Tibial nerve (tissue), 3 donors: Measurements from ENCODE around the gene IBTK.

Experiments
- POLR2A ChIP-seq, 2 donors: fragments of 450-650 bp; IDR thresholded peaks; one replicate each; pipeline ENCODE4 v1.6.1; 2017; ENCODE audit warnings: antibody characterized with exemption in 2 of 2, mild to moderate bottlenecking in 2 of 2, moderate library complexity in 2 of 2
- TF ChIP-seq, protein P1 (sequence below), 5 experiments: fragments of 200-600 bp in 3 of 5; fragments of 450-650 bp in 2 of 5; sonication (generic) in 3 of 5; IDR thresholded peaks; one replicate each; pipeline ENCODE4 v1.5.1; 2016 to 2019; ENCODE audit warnings: antibody characterized with exemption in 5 of 5, mild to moderate bottlenecking in 3 of 5, moderate library complexity in 2 of 5

DNA sequence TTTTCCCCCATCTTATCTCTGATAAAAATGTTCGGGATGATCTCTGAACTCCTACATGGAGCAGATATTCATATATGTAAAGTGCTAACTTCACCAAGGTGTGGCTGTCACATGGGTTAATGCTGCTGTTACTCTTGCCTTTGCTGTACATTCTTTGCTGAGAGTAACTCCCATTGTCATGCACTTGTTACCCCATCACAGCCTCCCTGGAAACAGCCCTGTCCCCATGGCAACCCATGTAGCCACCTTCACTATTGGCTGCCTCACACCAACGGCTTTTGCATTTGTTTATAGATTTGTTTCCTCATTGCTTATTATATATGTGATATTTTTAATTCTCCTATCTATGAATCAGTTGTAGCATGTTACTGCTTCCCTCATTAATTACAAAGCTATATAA is 17.3 kb upstream of the IBTK start:
- TF ChIP-seq, protein P1, sequence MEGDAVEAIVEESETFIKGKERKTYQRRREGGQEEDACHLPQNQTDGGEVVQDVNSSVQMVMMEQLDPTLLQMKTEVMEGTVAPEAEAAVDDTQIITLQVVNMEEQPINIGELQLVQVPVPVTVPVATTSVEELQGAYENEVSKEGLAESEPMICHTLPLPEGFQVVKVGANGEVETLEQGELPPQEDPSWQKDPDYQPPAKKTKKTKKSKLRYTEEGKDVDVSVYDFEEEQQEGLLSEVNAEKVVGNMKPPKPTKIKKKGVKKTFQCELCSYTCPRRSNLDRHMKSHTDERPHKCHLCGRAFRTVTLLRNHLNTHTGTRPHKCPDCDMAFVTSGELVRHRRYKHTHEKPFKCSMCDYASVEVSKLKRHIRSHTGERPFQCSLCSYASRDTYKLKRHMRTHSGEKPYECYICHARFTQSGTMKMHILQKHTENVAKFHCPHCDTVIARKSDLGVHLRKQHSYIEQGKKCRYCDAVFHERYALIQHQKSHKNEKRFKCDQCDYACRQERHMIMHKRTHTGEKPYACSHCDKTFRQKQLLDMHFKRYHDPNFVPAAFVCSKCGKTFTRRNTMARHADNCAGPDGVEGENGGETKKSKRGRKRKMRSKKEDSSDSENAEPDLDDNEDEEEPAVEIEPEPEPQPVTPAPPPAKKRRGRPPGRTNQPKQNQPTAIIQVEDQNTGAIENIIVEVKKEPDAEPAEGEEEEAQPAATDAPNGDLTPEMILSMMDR (IDR thresholded peaks at IDR 0.05) = no peak
- no peak for TF ChIP-seq POLR2A (IDR thresholded peaks at IDR 0.05)
